GM12878 (cell line): ENCODE data around the gene LDLRAD4. TPM values are rescaled to one million over a fixed set of nuclear protein-coding genes. Genes with fewer than 3 reads are reported as not detected.

Experiments used
- ATAC-seq: fragments of 200-7000 bp; cut with Tn5 transposase; 3 replicates; pipeline ENCODE4 v1.9.1; 2020; ENCODE audit warnings: mild to moderate bottlenecking, moderate library complexity
- BruUV-seq: library from RNA; stranded (reverse); fragments of 400-500 nt; replicated peaks from 2 replicates; lab custom pipeline; 2021; lab: Mats Ljungman, UMichigan
- CTCF ChIA-PET: fragments of 300-600 bp; sonication (Branson Sonifier 250); formaldehyde crosslinking; extraction: SDS; loops from one replicate; lab custom pipeline; 2021; ENCODE audit warnings: inconsistent platforms; lab: Yijun Ruan, JAX
- POLR2A ChIA-PET: fragments of 350-600 bp; formaldehyde crosslinking; extraction: SDS; loops from one replicate; lab custom pipeline; 2021; ENCODE audit warnings: inconsistent platforms; lab: Charles Lee
- RAD21 ChIA-PET: fragments of 300-600 bp; sonication (Branson Sonifier 250); formaldehyde crosslinking; loops from one replicate; lab custom pipeline; 2023; ENCODE audit warnings: antibody characterized with exemption; ENCODE audit not compliant: unreplicated experiment; lab: Charles Lee
- SMC1A ChIA-PET: fragments of 300-600 bp; sonication (Branson Sonifier 250); formaldehyde crosslinking; loops from one replicate; lab custom pipeline; 2023; ENCODE audit not compliant: unreplicated experiment, uncharacterized antibody; lab: Charles Lee
- DNase-seq: peaks from one replicate; pipeline ENCODE4 v3.0.0-alpha.2; 2011; ENCODE audit warnings: low read depth, low spot score
- FAIRE-seq: peaks from 3 replicates; lab custom pipeline; 2011; peaks lifted over from hg19 to GRCh38; lab: Jason Lieb, UNC
- H2AFZ ChIP-seq: 2 replicates; pipeline ENCODE4 v1.6.0; 2011; ENCODE audit warnings: low read depth, low read length, control low read depth; ENCODE audit not compliant: control insufficient read depth
- H3K27ac ChIP-seq: 2 replicates; pipeline ENCODE4 v1.5.1; 2011; ENCODE audit warnings: control low read depth; ENCODE audit not compliant: control insufficient read depth, insufficient read depth
- H3K27me3 ChIP-seq, 2 experiments: replicated peaks in 1 of 2; 2 replicates each; pipeline versions ENCODE4 v1.6.0 to v1.6.1; 2011; ENCODE audit warnings: low read length in 1 of 2; ENCODE audit not compliant: control insufficient read depth in 2 of 2, insufficient read depth in 2 of 2
- H3K36me3 ChIP-seq, 2 experiments: 2 replicates each; pipeline ENCODE4 v1.5.1; 2011; ENCODE audit warnings: low read length in 1 of 2; ENCODE audit not compliant: control insufficient read depth in 2 of 2, insufficient read depth in 2 of 2
- H3K4me1 ChIP-seq: 2 replicates; pipeline ENCODE4 v1.6.1; 2011; ENCODE audit warnings: mild to moderate bottlenecking, low read length, moderate library complexity, mixed read lengths; ENCODE audit not compliant: control insufficient read depth, insufficient read depth
- H3K4me2 ChIP-seq: 2 replicates; pipeline ENCODE4 v1.6.0; 2011; ENCODE audit warnings: control low read depth; ENCODE audit not compliant: control insufficient read depth, insufficient read depth
- H3K4me3 ChIP-seq: fragments of 200-600 bp; sonication (generic); 2 replicates; pipeline ENCODE4 v1.5.1; 2016
- H3K79me2 ChIP-seq: 2 replicates; pipeline ENCODE4 v1.6.0; 2011; ENCODE audit warnings: low read length; ENCODE audit not compliant: control insufficient read depth, insufficient read depth
- H3K9ac ChIP-seq: 2 replicates; pipeline ENCODE4 v1.8.0; 2011; ENCODE audit warnings: low read length, control low read depth, mixed read lengths; ENCODE audit not compliant: control insufficient read depth, insufficient read depth
- H3K9me3 ChIP-seq: replicated peaks from 3 replicates; pipeline ENCODE4 v1.5.1; 2011; ENCODE audit warnings: mild to moderate bottlenecking, low read length; ENCODE audit not compliant: control insufficient read depth, insufficient read depth
- H4K20me1 ChIP-seq: 2 replicates; pipeline ENCODE4 v1.6.0; 2011; ENCODE audit not compliant: control insufficient read depth, insufficient read depth
- BCL11A ChIP-seq: IDR thresholded peaks from 2 replicates; pipeline ENCODE4 v1.6.1; 2011; ENCODE audit warnings: low read depth, low read length
- BCL3 ChIP-seq: IDR thresholded peaks from 2 replicates; pipeline ENCODE4 v1.6.1; 2011; ENCODE audit warnings: borderline replicate concordance, low read depth, mild to moderate bottlenecking, moderate library complexity, low read length; ENCODE audit not compliant: insufficient read depth, poor library complexity, severe bottlenecking
- CUX1 ChIP-seq: IDR thresholded peaks from 2 replicates; pipeline ENCODE4 v1.6.1; 2012; ENCODE audit warnings: improper control_type of control experiment, low read depth, low read length; ENCODE audit not compliant: insufficient replicate concordance
- KLF5 ChIP-seq: fragments of 450-650 bp; IDR thresholded peaks from 2 replicates; pipeline ENCODE4 v1.6.1; 2014; ENCODE audit warnings: mild to moderate bottlenecking; ENCODE audit not compliant: partially characterized antibody
- TBL1XR1 ChIP-seq: IDR thresholded peaks from 2 replicates; pipeline ENCODE4 v1.6.1; 2012; ENCODE audit warnings: low read depth, low read length, improper control_type of control experiment
- WGBS: methylation state at CpG from one replicate; pipeline ENCODE4 v1.1.6; 2016; ENCODE audit warnings: low lambda C conversion rate; ENCODE audit not compliant: insufficient replicate concordance, insufficient coverage; ENCODE audit errors: missing lambda C conversion rate; 5-methylcytosine and 5-hydroxymethylcytosine counted together
- in situ Hi-C: fragments of 300-500 bp; cut with MboI; formaldehyde crosslinking; loops from 9 replicates; pipeline ENCODE4 v1.14.3; 2018; ENCODE audit warnings: mixed read lengths
- intact Hi-C: fragments of 100-400 bp; cut with micrococcal nuclease; formaldehyde crosslinking; loops from one replicate; pipeline ENCODE4 v1.14.2; 2022; ENCODE audit not compliant: unreplicated experiment
- polyA plus RNA-seq, 11 experiments: library from polyadenylated mRNA; depleted of rRNA in 4 of 11; unstranded in 6 of 11; stranded (reverse) in 5 of 11; fragments of >200 nt; fragmentation: Nextera tagmentation in 4 of 11; fragmentation: Illumina TruSeq in 1 of 11; extraction: Ambion mirVana in 4 of 11; extraction: Trizol in 1 of 11; gene quantifications; 1 replicate in 1 of 11; 2 replicates in 10 of 11; pipeline versions ENCODE4 v1.2.1 to v1.2.3, GENCODE V29; 2011 to 2016; ENCODE audit warnings: inconsistent platforms in 2 of 11, missing spikeins in 2 of 11, low read depth in 1 of 11
- total RNA-seq, 4 experiments: library from RNA; depleted of rRNA in 3 of 4; stranded (reverse); fragments of >200 nt in 3 of 4; fragmentation: Illumina TruSeq in 1 of 4; extraction: Trizol in 1 of 4; gene quantifications; 2 replicates each; pipeline versions ENCODE4 v1.2.1 to v1.2.3, GENCODE V29; 2013 to 2021
- TF ChIP-seq, protein P1 (sequence below): fragments of 450-650 bp; IDR thresholded peaks from 2 replicates; pipeline ENCODE4 v1.6.1; 2018; ENCODE audit warnings: borderline replicate concordance, mild to moderate bottlenecking; ENCODE audit not compliant: partially characterized antibody

The LDLRAD4 gene
- total and polyA plus RNA-seq, 10 of the 15 experiments (the other 5 are each of a cell fraction or from before 2014, with no cell fraction given), result 2.7 to 16.8 (median 11.2) TPM

- in situ Hi-C loops, result no loop called here
- FAIRE-seq (no peak), ATAC-seq (no peak), DNase-seq (no peak)
- POLR2A ChIA-PET, result no interaction called here
- Histone ChIP-seq H3K27ac (no peak overlapping the region), H3K36me3 (no peaks in the 10 kb centered on the region), H3K4me3 (no peak overlapping the region), H4K20me1 (no peaks in the 10 kb centered on the region), H3K9ac (no peak overlapping the region), H2AFZ (no peak overlapping the region), H3K4me1 (no peaks in the 10 kb centered on the region), H3K79me2 (no peaks in the 10 kb centered on the region), H3K4me2 (no peak overlapping the region), H3K9me3 (no peaks in the 10 kb centered on the region), H3K27me3 (peaks cover 4 to 5% of the 10 kb centered on the region in 2 experiments)
- intact Hi-C loops, result no loop called here
- TF ChIP-seq BCL11A, result no peak
- no peak for TF ChIP-seq BCL3
- TF ChIP-seq, protein P1, sequence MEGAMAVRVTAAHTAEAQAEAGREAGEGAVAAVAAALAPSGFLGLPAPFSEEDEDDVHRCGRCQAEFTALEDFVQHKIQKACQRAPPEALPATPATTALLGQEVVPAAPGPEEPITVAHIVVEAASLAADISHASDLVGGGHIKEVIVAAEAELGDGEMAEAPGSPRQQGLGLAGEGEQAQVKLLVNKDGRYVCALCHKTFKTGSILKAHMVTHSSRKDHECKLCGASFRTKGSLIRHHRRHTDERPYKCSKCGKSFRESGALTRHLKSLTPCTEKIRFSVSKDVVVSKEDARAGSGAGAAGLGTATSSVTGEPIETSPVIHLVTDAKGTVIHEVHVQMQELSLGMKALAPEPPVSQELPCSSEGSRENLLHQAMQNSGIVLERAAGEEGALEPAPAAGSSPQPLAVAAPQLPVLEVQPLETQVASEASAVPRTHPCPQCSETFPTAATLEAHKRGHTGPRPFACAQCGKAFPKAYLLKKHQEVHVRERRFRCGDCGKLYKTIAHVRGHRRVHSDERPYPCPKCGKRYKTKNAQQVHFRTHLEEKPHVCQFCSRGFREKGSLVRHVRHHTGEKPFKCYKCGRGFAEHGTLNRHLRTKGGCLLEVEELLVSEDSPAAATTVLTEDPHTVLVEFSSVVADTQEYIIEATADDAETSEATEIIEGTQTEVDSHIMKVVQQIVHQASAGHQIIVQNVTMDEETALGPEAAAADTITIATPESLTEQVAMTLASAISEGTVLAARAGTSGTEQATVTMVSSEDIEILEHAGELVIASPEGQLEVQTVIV, result no peak
- TF ChIP-seq CUX1, result no peak
- no peak for TF ChIP-seq KLF5
- no peak for TF ChIP-seq TBL1XR1
- CTCF ChIA-PET, result interaction anchor here (0.6 kb wide), 1 partner anchor 263 kb away, joined by 3 read pairs; no protein-coding TSS in a partner anchor
- SMC1A ChIA-PET, result interaction anchor here (0.7 to 1.2 kb wide), 2 partner anchors 12 to 17 kb away, joined by 3 to 4 read pairs; no protein-coding TSS in a partner anchor
- RAD21 ChIA-PET, result no interaction called here
- no TSS peak for BruUV-seq
- WGBS, result 29% methylated on average over 9 of the region's 9 CpGs
Observed at GRCh38 chr18:13268158-13269012, 49.8 kb downstream of the LDLRAD4 start.
